Endothelial cell of umbilical vein (primary cell): Measurements from ENCODE around the gene SPIRE1.

ENCODE experiments used
- EZH2 ChIP-seq: IDR thresholded peaks from 2 replicates; pipeline ENCODE4 v1.6.1; 2012; ENCODE audit warnings: borderline replicate concordance, low read depth, mild to moderate bottlenecking, moderate library complexity, low read length, inconsistent platforms; ENCODE audit not compliant: severe bottlenecking
- FOS ChIP-seq: IDR thresholded peaks from 2 replicates; pipeline ENCODE4 v1.6.1; 2011; ENCODE audit warnings: mild to moderate bottlenecking, low read length, moderate library complexity, borderline replicate concordance; ENCODE audit not compliant: insufficient read depth
- GATA2 ChIP-seq: IDR thresholded peaks from 2 replicates; pipeline ENCODE4 v1.7.0; 2011; ENCODE audit warnings: low read depth, mild to moderate bottlenecking, moderate library complexity, mixed read lengths, low read length; ENCODE audit not compliant: insufficient read length, insufficient read depth
- JUN ChIP-seq: IDR thresholded peaks from 2 replicates; pipeline ENCODE4 v1.6.1; 2011; ENCODE audit warnings: borderline replicate concordance, low read depth; ENCODE audit not compliant: insufficient read length, insufficient read depth
- MAX ChIP-seq: IDR thresholded peaks from 2 replicates; pipeline ENCODE4 v1.6.1; 2011; ENCODE audit not compliant: insufficient read depth, insufficient read length
- MYC ChIP-seq: IDR thresholded peaks from one replicate; pipeline ENCODE4 v1.6.1; 2011; ENCODE audit warnings: mild to moderate bottlenecking, low read depth, low read length
- POLR2A ChIP-seq: IDR thresholded peaks from 2 replicates; pipeline ENCODE4 v1.6.1; 2012; ENCODE audit warnings: low read depth, mild to moderate bottlenecking, control low read depth, low read length
- POLR2AphosphoS5 ChIP-seq: IDR thresholded peaks from 2 replicates; pipeline ENCODE4 v1.6.1; 2012; ENCODE audit warnings: low read depth, mild to moderate bottlenecking, control low read depth, low read length, moderate library complexity; ENCODE audit not compliant: insufficient read depth
- TF ChIP-seq, protein P1 (sequence below), 2 donors: IDR thresholded peaks; 1 replicate in 1 of 2; 2 replicates in 1 of 2; pipeline ENCODE4 v1.5.1; 2011; ENCODE audit warnings: low read length in 2 of 2, mild to moderate bottlenecking in 2 of 2, moderate library complexity in 2 of 2, control low read depth in 1 of 2, inconsistent platforms in 1 of 2, low read depth in 1 of 2; ENCODE audit not compliant: insufficient read depth in 1 of 2; ENCODE audit errors: extremely low read depth in 1 of 2

DNA sequence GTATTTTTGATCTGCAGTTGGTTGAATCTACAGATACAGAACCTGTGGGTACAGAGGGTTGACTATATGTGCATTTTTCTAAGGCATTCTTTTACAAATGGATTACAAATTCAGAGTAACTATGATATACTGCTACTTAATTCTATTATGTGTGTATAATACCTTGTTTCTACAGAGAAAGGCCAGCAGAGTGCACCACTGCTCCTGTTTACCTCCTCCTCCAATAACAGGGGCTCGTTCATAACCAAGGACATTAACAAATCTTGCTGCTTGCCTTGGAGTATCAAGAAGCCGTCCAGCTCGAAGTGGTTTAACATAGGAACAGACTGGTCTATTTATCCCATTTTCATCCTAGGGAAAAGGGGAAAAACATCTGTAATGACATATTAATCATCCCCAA, 28.2 kb upstream of the SPIRE1 start:
- TF ChIP-seq, protein P1, sequence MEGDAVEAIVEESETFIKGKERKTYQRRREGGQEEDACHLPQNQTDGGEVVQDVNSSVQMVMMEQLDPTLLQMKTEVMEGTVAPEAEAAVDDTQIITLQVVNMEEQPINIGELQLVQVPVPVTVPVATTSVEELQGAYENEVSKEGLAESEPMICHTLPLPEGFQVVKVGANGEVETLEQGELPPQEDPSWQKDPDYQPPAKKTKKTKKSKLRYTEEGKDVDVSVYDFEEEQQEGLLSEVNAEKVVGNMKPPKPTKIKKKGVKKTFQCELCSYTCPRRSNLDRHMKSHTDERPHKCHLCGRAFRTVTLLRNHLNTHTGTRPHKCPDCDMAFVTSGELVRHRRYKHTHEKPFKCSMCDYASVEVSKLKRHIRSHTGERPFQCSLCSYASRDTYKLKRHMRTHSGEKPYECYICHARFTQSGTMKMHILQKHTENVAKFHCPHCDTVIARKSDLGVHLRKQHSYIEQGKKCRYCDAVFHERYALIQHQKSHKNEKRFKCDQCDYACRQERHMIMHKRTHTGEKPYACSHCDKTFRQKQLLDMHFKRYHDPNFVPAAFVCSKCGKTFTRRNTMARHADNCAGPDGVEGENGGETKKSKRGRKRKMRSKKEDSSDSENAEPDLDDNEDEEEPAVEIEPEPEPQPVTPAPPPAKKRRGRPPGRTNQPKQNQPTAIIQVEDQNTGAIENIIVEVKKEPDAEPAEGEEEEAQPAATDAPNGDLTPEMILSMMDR (IDR thresholded peaks at IDR 0.05; ENCODE audit: extremely low read depth in 1 of 2, insufficient read depth in 1 of 2, low read depth in 1 of 2, low read length in 2 of 2), result no peak
- no peak for TF ChIP-seq MAX
- TF ChIP-seq POLR2A, result no peak
- TF ChIP-seq EZH2, result no peak
- no peak for TF ChIP-seq POLR2AphosphoS5
- no peak for TF ChIP-seq MYC
- no peak for TF ChIP-seq FOS
- no peak for TF ChIP-seq JUN
- no peak for TF ChIP-seq GATA2
